ENCODE results near the gene TRAPPC4. TPM values are rescaled to one million over a fixed set of nuclear protein-coding genes. Genes with fewer than 3 reads are reported as not detected.

Gene TRAPPC4
- total and polyA plus RNA-seq, 2 donors (not counting 1 experiment from before 2014, with no cell fraction given), result 60.6 to 109 TPM

Other genes starting within 250 kb of the TRAPPC4 start
- 92.2 and 105 TPM in 2 replicates for gene DDX6, start 227.6 kb upstream of the TRAPPC4 start, total RNA-seq
- gene DDX6, start 227.6 kb upstream of the TRAPPC4 start, polyA plus RNA-seq, result 75.7 and 91.2 TPM in 2 replicates
- gene CXCR5, start 134.9 kb upstream of the TRAPPC4 start, total RNA-seq, result not detected in 2 replicates
- gene CXCR5, start 134.9 kb upstream of the TRAPPC4 start, polyA plus RNA-seq, result not detected in 2 replicates
- 11.0 and 23.1 TPM in 2 replicates for gene BCL9L, start 92.8 kb upstream of the TRAPPC4 start, total RNA-seq
- gene BCL9L, start 92.8 kb upstream of the TRAPPC4 start, polyA plus RNA-seq, result 7.0 and 11.5 TPM in 2 replicates
- gene UPK2, start 62.5 kb upstream of the TRAPPC4 start, total RNA-seq, result not detected in 2 replicates
- gene UPK2, start 62.5 kb upstream of the TRAPPC4 start, polyA plus RNA-seq, result not detected in 2 replicates
- not detected in 2 replicates for gene FOXR1, start 47.0 kb upstream of the TRAPPC4 start, total RNA-seq
- gene FOXR1, start 47.0 kb upstream of the TRAPPC4 start, polyA plus RNA-seq, result not detected in 2 replicates
- gene CENATAC, start 20.6 kb upstream of the TRAPPC4 start, total RNA-seq, result 15.2 and 21.5 TPM in 2 replicates
- gene CENATAC, start 20.6 kb upstream of the TRAPPC4 start, polyA plus RNA-seq, result 10.1 and 11.0 TPM in 2 replicates
- 525 and 1,335 TPM in 2 replicates for gene RPS25, start 423 bp upstream of the TRAPPC4 start, total RNA-seq
- 2,775 and 2,854 TPM in 2 replicates for gene RPS25, start 423 bp upstream of the TRAPPC4 start, polyA plus RNA-seq
- gene SLC37A4, start 12.1 kb downstream of the TRAPPC4 start, total RNA-seq, result 10.0 and 10.1 TPM in 2 replicates
- 12.6 and 14.4 TPM in 2 replicates for gene SLC37A4, start 12.1 kb downstream of the TRAPPC4 start, polyA plus RNA-seq
- gene HYOU1, start 38.4 kb downstream of the TRAPPC4 start, total RNA-seq, result 73.7 and 77.3 TPM in 2 replicates
- gene HYOU1, start 38.4 kb downstream of the TRAPPC4 start, polyA plus RNA-seq, result 85.6 and 116 TPM in 2 replicates
- gene VPS11, start 49.1 kb downstream of the TRAPPC4 start, total RNA-seq, result 26.7 and 34.3 TPM in 2 replicates
- 9.1 and 13.7 TPM in 2 replicates for gene VPS11, start 49.1 kb downstream of the TRAPPC4 start, polyA plus RNA-seq
- 6.9 and 9.4 TPM in 2 replicates for gene HMBS, start 66.1 kb downstream of the TRAPPC4 start, total RNA-seq
- gene HMBS, start 66.1 kb downstream of the TRAPPC4 start, polyA plus RNA-seq, result 23.8 and 36.6 TPM in 2 replicates
- gene DPAGT1, start 83.1 kb downstream of the TRAPPC4 start, total RNA-seq, result 14.5 and 14.6 TPM in 2 replicates
- gene DPAGT1, start 83.1 kb downstream of the TRAPPC4 start, polyA plus RNA-seq, result 44.9 and 53.0 TPM in 2 replicates
- gene C2CD2L, start 88.6 kb downstream of the TRAPPC4 start, total RNA-seq, result 1.8 and 3.0 TPM in 2 replicates
- gene C2CD2L, start 88.6 kb downstream of the TRAPPC4 start, polyA plus RNA-seq, result 3.0 and 4.2 TPM in 2 replicates
- 13.5 and 14.4 TPM in 2 replicates for gene HINFP, start 102.8 kb downstream of the TRAPPC4 start, total RNA-seq
- 12.4 and 13.1 TPM in 2 replicates for gene HINFP, start 102.8 kb downstream of the TRAPPC4 start, polyA plus RNA-seq
- gene ABCG4, start 130.3 kb downstream of the TRAPPC4 start, total RNA-seq, result under 0.01 and 0.17 TPM in 2 replicates
- gene ABCG4, start 130.3 kb downstream of the TRAPPC4 start, polyA plus RNA-seq, result 0.05 and 0.12 TPM in 2 replicates
- gene NLRX1, start 150.0 kb downstream of the TRAPPC4 start, total RNA-seq, result 12.8 and 21.3 TPM in 2 replicates
- gene NLRX1, start 150.0 kb downstream of the TRAPPC4 start, polyA plus RNA-seq, result 5.7 and 6.6 TPM in 2 replicates
- gene NHERF4, start 166.7 kb downstream of the TRAPPC4 start, total RNA-seq, result not detected in 2 replicates
- not detected in 2 replicates for gene NHERF4, start 166.7 kb downstream of the TRAPPC4 start, polyA plus RNA-seq
- gene CBL, start 187.6 kb downstream of the TRAPPC4 start, total RNA-seq, result 6.4 and 12.4 TPM in 2 replicates
- 11.1 and 17.6 TPM in 2 replicates for gene CBL, start 187.6 kb downstream of the TRAPPC4 start, polyA plus RNA-seq

Measured in fibroblast of lung (primary cell).